PFSK-1 (cell line): Measurements from ENCODE around the gene C1QB.
A peak's percentile ranks its signal among the peaks of the same experiment; 100 is the strongest.

Experiments used
- FOXP2 ChIP-seq: optimal IDR thresholded peaks from 2 replicates; pipeline ENCODE3; 2011; ENCODE audit warnings: borderline replicate concordance, control low read depth, inconsistent platforms; ENCODE audit not compliant: insufficient read depth; ENCODE audit errors: extremely low read length, extremely low read depth
- POLR2AphosphoS5 ChIP-seq: IDR thresholded peaks from 2 replicates; pipeline ENCODE4 v1.6.1; 2012; ENCODE audit warnings: low read depth, mild to moderate bottlenecking, control low read depth, low read length, moderate library complexity
- REST ChIP-seq, 2 experiments: IDR thresholded peaks; 2 replicates each; pipeline versions ENCODE4 v1.6.1 to v1.8.0; 2011 to 2012; ENCODE audit warnings: low read depth in 2 of 2, low read length in 2 of 2, control low read depth in 1 of 2, inconsistent platforms in 1 of 2, mild to moderate bottlenecking in 1 of 2, moderate library complexity in 1 of 2; ENCODE audit not compliant: insufficient read depth in 1 of 2
- SIN3A ChIP-seq: IDR thresholded peaks from 2 replicates; pipeline ENCODE4 v1.6.1; 2012; ENCODE audit warnings: mild to moderate bottlenecking, low read length, moderate library complexity, borderline replicate concordance; ENCODE audit not compliant: insufficient read depth
- TAF1 ChIP-seq: IDR thresholded peaks from 2 replicates; pipeline ENCODE4 v1.6.1; 2012; ENCODE audit warnings: low read length, control low read depth, borderline replicate concordance; ENCODE audit not compliant: insufficient read depth

The C1QB gene

GRCh38 chr1:22641906-22642636, 11.0 kb upstream of the C1QB start:
- TF ChIP-seq POLR2AphosphoS5 (no peak), FOXP2 (peak; percentile 50), TAF1 (no peak), REST (IDR thresholded peaks at IDR 0.05; ENCODE audit: insufficient read depth in 1 of 2, low read depth in 2 of 2, low read length in 2 of 2) (0 out of 4 replicates have a peak, but pooled peaks of 1 of the 2 experiments have one; percentile 20)

- no peak for TF ChIP-seq TAF1
- no peak for TF ChIP-seq REST (IDR thresholded peaks at IDR 0.05; ENCODE audit: insufficient read depth in 1 of 2, low read depth in 2 of 2, low read length in 2 of 2)
- TF ChIP-seq POLR2AphosphoS5, result no peak
- TF ChIP-seq FOXP2, result no peak
- TF ChIP-seq SIN3A, result no peak
Observed at GRCh38 chr1:22643381-22643780, 9.7 kb upstream of the C1QB start, which contains the start of gene C1QC. Gene C1QC, plus strand, starts transcription at chr1:22643633. Its CDS starts 391 bp downstream, at chr1:22644024.

GRCh38 chr1:22643928-22644327, 9.1 kb upstream of the C1QB start:
- TF ChIP-seq FOXP2, result no peak
- no peak for TF ChIP-seq SIN3A
- TF ChIP-seq TAF1, result no peak
- TF ChIP-seq REST (IDR thresholded peaks at IDR 0.05; ENCODE audit: insufficient read depth in 1 of 2, low read depth in 2 of 2, low read length in 2 of 2), result no peak
- no peak for TF ChIP-seq POLR2AphosphoS5

GRCh38 chr1:22645931-22646330, 7.1 kb upstream of the C1QB start:
- TF ChIP-seq TAF1, result no peak
- TF ChIP-seq FOXP2, result no peak
- no peak for TF ChIP-seq REST (IDR thresholded peaks at IDR 0.05; ENCODE audit: insufficient read depth in 1 of 2, low read depth in 2 of 2, low read length in 2 of 2)
- no peak for TF ChIP-seq POLR2AphosphoS5
- no peak for TF ChIP-seq SIN3A
